HL-60/S4 (cell line): Measurements from ENCODE around the gene ZNF669.
"Not testable (repeated sequence)": the region's sequence is repeated elsewhere in the genome, so short reads cannot be mapped to it uniquely, and the experiment has no call there.

Source experiments
- in situ Hi-C: fragments of 300-500 bp; cut with MboI; formaldehyde crosslinking; loops from 2 replicates; pipeline ENCODE4 v1.14.3; 2022; ENCODE audit warnings: low sequenced_read_pairs

ZNF669 gene

GRCh38 chr1:247103859-247104591, at the start of gene ZNF669:
ZNF669 (minus strand) TSS chr1:247104356; CDS start chr1:247104199, 157 bp downstream.
- in situ Hi-C loops: no loop called here

- in situ Hi-C loops: no loop called here
Measured at GRCh38 chr1:247147781-247148180, 43.6 kb upstream of the ZNF669 start.

DNA sequence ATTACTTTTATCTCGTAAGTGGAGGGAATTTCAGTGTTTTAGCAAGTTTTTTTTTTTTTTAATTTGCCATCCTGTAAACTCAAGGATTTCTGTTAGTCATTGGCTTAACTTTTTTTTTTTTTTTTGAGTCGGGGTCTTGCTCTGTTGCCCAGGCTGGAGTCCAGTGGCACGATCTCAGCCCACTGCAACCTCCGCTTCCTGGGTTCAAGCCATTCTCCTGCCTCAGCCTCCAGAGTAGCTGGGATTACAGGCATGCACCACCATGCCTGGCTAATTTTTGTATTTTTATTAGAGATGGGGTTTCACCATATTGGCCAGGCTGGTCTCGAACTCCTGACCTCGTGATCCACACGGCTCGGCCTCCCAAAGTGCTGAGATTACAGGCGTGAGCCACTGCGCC, 43.0 kb upstream of the ZNF669 start:
- in situ Hi-C loops: not testable (repeated sequence)

GRCh38 chr1:247146671-247147070, 42.5 kb upstream of the ZNF669 start:
- in situ Hi-C loops: no loop called here

- in situ Hi-C loops: no loop called here
Measured at GRCh38 chr1:247145279-247145678, 41.1 kb upstream of the ZNF669 start.

GRCh38 chr1:247139557-247139956, 35.4 kb upstream of the ZNF669 start:
- in situ Hi-C loops: not testable (repeated sequence)

DNA sequence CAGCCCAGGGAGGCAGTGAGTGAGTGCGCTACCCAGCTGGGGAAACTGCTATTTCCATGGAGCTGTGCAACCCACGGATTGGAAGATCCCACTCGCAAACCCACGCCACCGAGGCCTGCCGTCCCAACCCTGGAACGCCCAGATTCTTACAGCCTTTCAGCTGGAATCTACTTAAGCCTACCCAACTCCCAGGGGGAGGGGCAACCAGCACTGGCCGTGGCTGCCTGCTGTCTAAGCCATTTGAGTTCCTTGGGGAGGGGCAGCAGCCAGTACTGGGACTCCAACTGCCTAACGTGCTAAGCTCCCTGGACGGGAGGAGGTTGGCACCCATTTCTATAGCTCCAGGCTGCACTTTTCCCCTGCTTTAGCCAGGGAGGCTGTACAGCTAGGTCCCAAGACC, 27.1 kb upstream of the ZNF669 start:
- in situ Hi-C loops: no loop called here

- in situ Hi-C loops: not testable (repeated sequence)
Measured at GRCh38 chr1:247127519-247128282, 23.5 kb upstream of the ZNF669 start.

DNA sequence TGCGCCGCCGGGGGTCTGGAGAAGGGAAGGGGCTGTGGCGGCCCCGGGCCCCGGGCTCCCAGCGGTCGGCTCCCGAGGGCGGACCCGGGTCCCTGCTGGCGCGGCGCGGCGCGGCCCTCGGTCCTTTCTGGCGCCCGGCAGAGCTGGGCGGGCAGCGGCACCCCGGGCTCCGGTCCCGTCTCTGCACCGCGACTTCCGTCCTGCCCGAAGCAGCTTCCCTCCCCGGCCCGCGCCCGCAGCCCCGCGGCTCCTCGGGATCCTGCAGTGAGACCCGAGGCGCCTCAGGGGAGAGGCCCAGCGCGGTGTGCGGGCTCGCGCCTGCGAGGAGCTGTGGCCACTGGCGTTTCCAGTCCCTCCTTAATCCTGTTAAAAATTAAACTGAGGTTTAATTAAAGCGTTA, 22.4 kb upstream of the ZNF669 start:
- in situ Hi-C loops: not testable (repeated sequence)

DNA sequence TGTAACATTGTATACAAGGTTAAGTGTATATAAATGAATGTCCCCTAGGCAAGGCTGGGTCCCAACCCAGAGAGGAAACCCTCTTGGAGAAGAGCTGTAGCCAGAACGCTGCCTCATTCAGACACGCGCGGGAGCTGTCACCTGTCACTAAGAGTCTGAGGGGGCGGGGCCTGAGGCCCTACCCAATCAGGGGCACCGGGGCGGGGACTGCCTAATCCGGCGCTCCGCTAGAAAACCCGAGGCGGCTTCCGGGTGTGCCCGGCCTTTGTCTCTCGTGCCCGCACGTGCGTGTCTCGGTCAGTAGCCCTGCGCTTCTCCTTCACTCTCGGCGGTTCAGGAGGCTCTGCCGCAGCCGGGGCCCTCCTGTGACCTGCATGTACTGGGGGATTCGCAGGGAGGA, 22.0 kb upstream of the ZNF669 start:
- in situ Hi-C loops: not testable (repeated sequence)

DNA sequence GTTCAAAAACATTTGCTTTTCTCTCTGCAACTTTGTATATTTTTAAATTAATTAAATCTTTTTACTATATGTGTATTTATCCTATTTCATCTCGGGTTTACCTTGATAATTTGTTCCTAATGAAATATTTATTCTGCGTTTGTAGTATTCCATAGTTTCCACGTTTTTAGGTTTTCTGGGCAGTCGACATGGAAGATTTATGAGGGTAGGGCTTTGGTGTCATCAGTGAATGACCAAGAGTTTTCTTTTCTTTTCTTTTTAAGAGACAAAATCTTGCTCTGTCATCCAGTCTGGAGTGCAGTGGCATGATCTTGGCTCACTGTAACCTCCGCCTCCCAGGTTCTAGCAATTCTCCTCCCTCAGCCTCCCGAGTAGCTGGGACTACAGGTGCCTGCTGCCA, 17.2 kb upstream of the ZNF669 start:
- in situ Hi-C loops: no loop called here

DNA sequence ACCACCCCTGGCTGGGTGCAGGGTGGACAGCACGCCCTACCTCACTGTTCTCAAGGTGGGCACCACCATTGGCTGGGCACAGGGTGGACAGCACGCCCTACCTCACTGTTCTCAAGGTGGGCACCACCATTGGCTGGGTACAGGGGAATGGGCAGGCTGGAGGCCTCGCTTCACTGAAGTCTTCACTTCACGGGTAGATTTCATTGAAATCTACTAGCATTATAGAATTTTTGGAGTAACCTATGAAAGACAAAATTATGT, 16.2 kb upstream of the ZNF669 start:
- in situ Hi-C loops: not testable (repeated sequence)

- in situ Hi-C loops: no loop called here
Measured at GRCh38 chr1:247119600-247120407, 15.6 kb upstream of the ZNF669 start.

- in situ Hi-C loops: no loop called here
Measured at GRCh38 chr1:247118946-247119446, 14.8 kb upstream of the ZNF669 start.

- in situ Hi-C loops: no loop called here
Measured at GRCh38 chr1:247115545-247115944, 11.4 kb upstream of the ZNF669 start.

GRCh38 chr1:247115141-247115510, 11.0 kb upstream of the ZNF669 start:
- in situ Hi-C loops: no loop called here

DNA sequence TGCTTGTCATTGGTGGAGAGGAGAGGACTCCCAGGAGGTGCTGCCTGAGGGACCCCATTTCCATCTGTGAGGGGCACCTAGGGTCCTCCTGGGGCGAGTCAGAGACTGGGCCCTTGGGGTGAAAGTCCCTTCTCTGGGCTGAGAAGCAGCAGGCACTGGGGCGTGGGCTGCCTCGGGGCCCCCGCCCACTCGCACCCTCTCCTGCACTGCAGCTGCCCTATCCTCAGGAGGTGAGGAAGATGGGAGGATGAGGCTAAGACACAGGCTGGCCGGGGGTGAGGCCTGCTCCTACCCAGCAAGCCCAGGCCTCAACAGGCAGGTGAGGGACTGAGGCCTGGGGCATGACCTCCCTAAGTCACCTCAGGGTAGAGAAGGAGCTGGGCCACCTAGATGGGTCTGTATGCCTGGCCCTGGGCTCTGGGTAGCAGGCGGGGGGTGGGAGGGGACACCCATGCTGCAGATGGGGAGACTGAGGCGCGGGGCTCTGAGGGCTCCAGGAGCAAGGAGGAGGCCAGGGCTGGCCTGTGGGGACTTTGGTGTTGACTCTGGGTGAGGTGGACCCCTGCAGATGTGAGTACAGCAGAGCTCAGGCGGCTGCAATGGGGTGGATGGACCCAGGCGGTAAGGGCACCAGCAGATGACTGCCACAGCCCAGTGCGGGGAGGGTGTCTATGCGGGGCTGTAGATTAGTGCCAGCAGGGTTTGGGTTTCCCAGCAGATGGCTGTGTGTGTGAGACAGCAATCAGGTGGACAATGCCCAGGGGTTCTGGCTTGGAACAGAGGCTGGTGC, 10.4 kb upstream of the ZNF669 start:
- in situ Hi-C loops: no loop called here

- in situ Hi-C loops: no loop called here
Measured at GRCh38 chr1:247113733-247114271, 9.6 kb upstream of the ZNF669 start.

- in situ Hi-C loops: no loop called here
Measured at GRCh38 chr1:247113094-247113497, 8.9 kb upstream of the ZNF669 start.

GRCh38 chr1:247112479-247112781, 8.3 kb upstream of the ZNF669 start:
- in situ Hi-C loops: no loop called here
